Measurements from ENCODE around the gene THEM5.

DNA sequence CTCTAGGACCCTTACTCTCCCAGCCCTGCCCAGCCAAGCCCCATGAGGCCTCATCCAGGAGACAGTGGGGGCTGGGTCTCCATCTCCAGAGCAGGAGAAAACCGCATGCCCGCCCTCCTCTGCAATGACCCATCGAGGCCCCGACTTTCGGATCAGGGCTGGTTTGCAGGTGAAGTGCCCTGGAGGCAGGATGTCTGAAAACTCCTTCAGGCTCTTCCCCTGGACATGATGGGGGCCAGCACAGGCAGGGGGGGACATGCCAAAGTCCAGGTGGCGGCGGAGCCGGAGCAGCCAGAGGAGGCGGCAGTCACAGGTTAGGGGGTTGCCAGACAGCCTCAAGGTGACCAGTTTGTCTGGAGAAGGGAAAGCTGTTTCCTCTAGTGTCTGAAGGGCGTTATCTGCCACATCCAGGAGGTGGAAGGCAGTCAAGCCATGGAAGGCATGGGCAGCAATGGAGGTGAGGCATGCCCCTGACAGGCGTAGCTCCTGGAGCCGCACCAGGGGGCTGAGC, 52.1 kb downstream of the THEM5 start:
- TF ChIP-seq, protein P1, sequence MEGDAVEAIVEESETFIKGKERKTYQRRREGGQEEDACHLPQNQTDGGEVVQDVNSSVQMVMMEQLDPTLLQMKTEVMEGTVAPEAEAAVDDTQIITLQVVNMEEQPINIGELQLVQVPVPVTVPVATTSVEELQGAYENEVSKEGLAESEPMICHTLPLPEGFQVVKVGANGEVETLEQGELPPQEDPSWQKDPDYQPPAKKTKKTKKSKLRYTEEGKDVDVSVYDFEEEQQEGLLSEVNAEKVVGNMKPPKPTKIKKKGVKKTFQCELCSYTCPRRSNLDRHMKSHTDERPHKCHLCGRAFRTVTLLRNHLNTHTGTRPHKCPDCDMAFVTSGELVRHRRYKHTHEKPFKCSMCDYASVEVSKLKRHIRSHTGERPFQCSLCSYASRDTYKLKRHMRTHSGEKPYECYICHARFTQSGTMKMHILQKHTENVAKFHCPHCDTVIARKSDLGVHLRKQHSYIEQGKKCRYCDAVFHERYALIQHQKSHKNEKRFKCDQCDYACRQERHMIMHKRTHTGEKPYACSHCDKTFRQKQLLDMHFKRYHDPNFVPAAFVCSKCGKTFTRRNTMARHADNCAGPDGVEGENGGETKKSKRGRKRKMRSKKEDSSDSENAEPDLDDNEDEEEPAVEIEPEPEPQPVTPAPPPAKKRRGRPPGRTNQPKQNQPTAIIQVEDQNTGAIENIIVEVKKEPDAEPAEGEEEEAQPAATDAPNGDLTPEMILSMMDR (conservative IDR thresholded peaks at IDR 0.05 in 1 of 2, IDR thresholded peaks at IDR 0.05 in 1 of 2; ENCODE audit: extremely low read depth in 1 of 2, insufficient read depth in 1 of 2, low read depth in 1 of 2, low read length in 2 of 2) = no peak
- no peak for TF ChIP-seq EZH2 (IDR thresholded peaks at IDR 0.05; ENCODE audit: borderline replicate concordance, low read length)

Measured in mammary epithelial cell (primary cell).